Natural killer cell (primary cell): ENCODE data around the gene PLEKHD1. TPM values are rescaled to one million over a fixed set of nuclear protein-coding genes. Genes with fewer than 3 reads are reported as not detected.

Experiments
- ATAC-seq, 3 donors: fragments of 150-1000 bp in 2 of 3; fragments of 200-7000 bp in 1 of 3; cut with Tn5 transposase; 1 replicate in 1 of 3; 2 replicates in 2 of 3; pipeline ENCODE4 v1.10.0; 2021; ENCODE audit warnings: mild to moderate bottlenecking in 2 of 3, moderate library complexity in 2 of 3
- DNase-seq, 2 donors: peaks; one replicate each; pipeline versions ENCODE4 v3.0.0 to v3.0.0-alpha.2; 2013 to 2021; ENCODE audit warnings: mixed read lengths in 1 of 2
- H3K27ac ChIP-seq: one replicate; pipeline ENCODE4 v1.5.1; 2013; ENCODE audit warnings: mild to moderate bottlenecking, low read length
- H3K27me3 ChIP-seq: one replicate; pipeline ENCODE4 v1.6.1; 2013; ENCODE audit warnings: low read length; ENCODE audit not compliant: control insufficient read depth, insufficient read depth
- H3K36me3 ChIP-seq: one replicate; pipeline ENCODE4 v1.6.1; 2013; ENCODE audit warnings: low read length; ENCODE audit not compliant: control insufficient read depth, insufficient read depth
- H3K4me1 ChIP-seq: one replicate; pipeline ENCODE4 v1.6.1; 2013; ENCODE audit warnings: low read length; ENCODE audit not compliant: control insufficient read depth, insufficient read depth
- H3K4me3 ChIP-seq: one replicate; pipeline ENCODE4 v1.5.1; 2013; ENCODE audit warnings: low read length
- H3K9me3 ChIP-seq: one replicate; pipeline ENCODE4 v1.6.1; 2013; ENCODE audit warnings: low read length; ENCODE audit not compliant: control insufficient read depth, insufficient read depth
- H3K27ac Mint-ChIP-seq, 2 donors: one replicate each; pipeline ENCODE4 v1.8.0; 2022; ENCODE audit warnings: mild to moderate bottlenecking in 2 of 2, mixed read lengths in 2 of 2, moderate library complexity in 1 of 2
- H3K27me3 Mint-ChIP-seq, 2 donors: one replicate each; pipeline ENCODE4 v1.8.0; 2022; ENCODE audit warnings: low read depth in 2 of 2, mixed read lengths in 2 of 2
- H3K36me3 Mint-ChIP-seq: one replicate; pipeline ENCODE4 v1.8.0; 2022; ENCODE audit warnings: mixed read lengths
- H3K4me1 Mint-ChIP-seq, 2 donors: one replicate each; pipeline ENCODE4 v1.8.0; 2022; ENCODE audit warnings: mixed read lengths in 2 of 2
- H3K4me3 Mint-ChIP-seq: one replicate; pipeline ENCODE4 v1.8.0; 2022; ENCODE audit warnings: mild to moderate bottlenecking, moderate library complexity, mixed read lengths
- H3K9me3 Mint-ChIP-seq, 2 donors: one replicate each; pipeline ENCODE4 v1.8.0; 2022; ENCODE audit warnings: mixed read lengths in 2 of 2
- CTCF ChIP-seq: fragments of 200-600 bp; IDR thresholded peaks from one replicate; pipeline ENCODE4 v1.8.0; 2022; ENCODE audit warnings: antibody characterized with exemption
- WGBS: methylation state at CpG from one replicate; pipeline ENCODE4 v1.1.7; 2013; ENCODE audit warnings: missing lambda C conversion rate; ENCODE audit not compliant: insufficient coverage; 5-methylcytosine and 5-hydroxymethylcytosine counted together
- intact Hi-C: fragments of 100-400 bp; cut with micrococcal nuclease; formaldehyde crosslinking; loops from one replicate; pipeline ENCODE4 v1.14.2; 2022
- total RNA-seq, 4 donors: library from RNA; stranded (reverse); fragments of 120-200 nt in 1 of 4; gene quantifications; one replicate each; pipeline versions ENCODE4 v1.2.3 to v1.2.4, GENCODE V29; 2013 to 2022

PLEKHD1 gene
- 1 to 10 TPM in 1 of 3 donors, under 1 TPM in 2; 0.78 to 1.0 (median 0.93) TPM for total RNA-seq
- 0.16 TPM for total RNA-seq (2013)

GRCh38 chr14:69484444-69485314, at the start of gene PLEKHD1:
Gene PLEKHD1 (plus strand): TSS chr14:69484728. CDS start chr14:69484966, 238 bp downstream.
- Histone ChIP-seq H3K27ac (no peak within 1 kb of the TSS), H3K36me3 (no peaks in the 10 kb centered on the region), H3K4me3 (no peak within 1 kb of the TSS), H3K4me1 (peaks cover 4% of the 10 kb centered on the region), H3K27me3 (peaks cover 13% of the 10 kb centered on the region), H3K9me3 (no peaks in the 10 kb centered on the region)
- H3K27me3 Mint-ChIP-seq = peaks cover 23 to 32% of the 10 kb centered on the region in 2 donors
- ATAC-seq = no peak
- H3K27ac Mint-ChIP-seq = no peak within 1 kb of the TSS
- no peak for TF ChIP-seq CTCF
- H3K4me3 Mint-ChIP-seq = no peak within 1 kb of the TSS
- H3K4me1 Mint-ChIP-seq = no peaks in the 10 kb centered on the region
- WGBS = 3% methylated on average over 86 of the region's 86 CpGs
- no peaks in the 10 kb centered on the region for H3K9me3 Mint-ChIP-seq
- intact Hi-C loops = no loop called here
- no peak for DNase-seq
- no peaks in the 10 kb centered on the region for H3K36me3 Mint-ChIP-seq

GRCh38 chr14:69439521-69440270, 44.8 kb upstream of the PLEKHD1 start:
- Histone ChIP-seq H3K27me3 (no peaks in the 10 kb centered on the region), H3K27ac (no peak overlapping the region), H3K36me3 (peaks cover 5% of the 10 kb centered on the region), H3K9me3 (no peaks in the 10 kb centered on the region), H3K4me1 (no peaks in the 10 kb centered on the region), H3K4me3 (no peak overlapping the region)
- intact Hi-C loops = no loop called here
- Mint-ChIP-seq H3K36me3 (no peaks in the 10 kb centered on the region), H3K4me1 (peaks cover 4 to 18% of the 10 kb centered on the region in 2 donors), H3K27me3 (no peaks in the 10 kb centered on the region), H3K4me3 (no peak overlapping the region), H3K9me3 (no peaks in the 10 kb centered on the region), H3K27ac (no peak overlapping the region)
- no peak for TF ChIP-seq CTCF
- 91% methylated on average over 12 of the region's 12 CpGs for WGBS
- DNase-seq (no peak), ATAC-seq (no peak)

GRCh38 chr14:69441948-69442347, 42.6 kb upstream of the PLEKHD1 start:
- no peaks in the 10 kb centered on the region for H3K36me3 Mint-ChIP-seq
- Histone ChIP-seq H3K9me3 (no peaks in the 10 kb centered on the region), H3K27ac (no peak overlapping the region), H3K4me1 (no peaks in the 10 kb centered on the region), H3K27me3 (no peaks in the 10 kb centered on the region), H3K4me3 (no peak overlapping the region), H3K36me3 (peaks cover 5% of the 10 kb centered on the region)
- H3K9me3 Mint-ChIP-seq = no peaks in the 10 kb centered on the region
- no peak for ATAC-seq
- WGBS = 70% methylated on average over 5 of the region's 5 CpGs
- no peak for DNase-seq
- intact Hi-C loops = no loop called here
- TF ChIP-seq CTCF = no peak
- H3K27me3 Mint-ChIP-seq = no peaks in the 10 kb centered on the region
- no peak overlapping the region for H3K27ac Mint-ChIP-seq
- H3K4me3 Mint-ChIP-seq = no peak overlapping the region
- peaks cover 6 to 10% of the 10 kb centered on the region in 2 donors for H3K4me1 Mint-ChIP-seq
